HCT116 (cell line): ENCODE data around the gene CACNA2D2.

Experiments used
- CTCF ChIP-seq, 3 experiments: fragments of 200-600 bp in 1 of 3; sonication (generic) in 1 of 3; IDR thresholded peaks in 2 of 3; conservative IDR thresholded peaks in 1 of 3; 2 replicates each; pipeline ENCODE4 v1.5.1; 2012 to 2017; ENCODE audit warnings: low read depth in 2 of 3, low read length in 2 of 3, antibody characterized with exemption in 1 of 3, borderline replicate concordance in 1 of 3, control low read depth in 1 of 3, mild to moderate bottlenecking in 1 of 3, mixed read lengths in 1 of 3, mixed run types in 1 of 3, moderate library complexity in 1 of 3; ENCODE audit not compliant: insufficient read depth in 1 of 3
- EZH2 ChIP-seq: fragments of 200-600 bp; sonication (generic); IDR thresholded peaks from 2 replicates; pipeline ENCODE4 v1.6.1; 2017; ENCODE audit warnings: antibody characterized with exemption, mixed run types
- EZH2phosphoT487 ChIP-seq: fragments of 200-600 bp; IDR thresholded peaks from 2 replicates; pipeline ENCODE4 v1.6.1; 2018; ENCODE audit warnings: antibody characterized with exemption, borderline replicate concordance
- POLR2A ChIP-seq: IDR thresholded peaks from 2 replicates; pipeline ENCODE4 v1.7.0; 2011; ENCODE audit warnings: borderline replicate concordance; ENCODE audit not compliant: insufficient read depth, insufficient read length; ENCODE audit errors: extremely low read depth
- RAD21 ChIP-seq: IDR thresholded peaks from 2 replicates; pipeline ENCODE4 v1.6.1; 2012; ENCODE audit warnings: low read depth, mild to moderate bottlenecking
- SIN3A ChIP-seq: IDR thresholded peaks from 2 replicates; pipeline ENCODE4 v1.6.1; 2012; ENCODE audit warnings: low read depth
- SP1 ChIP-seq: IDR thresholded peaks from 2 replicates; pipeline ENCODE4 v1.6.1; 2012; ENCODE audit warnings: low read depth
- SRF ChIP-seq: IDR thresholded peaks from 2 replicates; pipeline ENCODE4 v1.6.1; 2012; ENCODE audit warnings: low read depth
- YY1 ChIP-seq: IDR thresholded peaks from 2 replicates; pipeline ENCODE4 v1.6.1; 2011; ENCODE audit warnings: low read length, low read depth, moderate library complexity, mild to moderate bottlenecking; ENCODE audit not compliant: insufficient replicate concordance; ENCODE audit errors: extremely low read depth
- ZFX ChIP-seq: fragments of 450-650 bp; IDR thresholded peaks from 2 replicates; pipeline ENCODE4 v1.6.1; 2017
- TF ChIP-seq, protein P1 (sequence below): IDR thresholded peaks from 2 replicates; pipeline ENCODE4 v1.6.1; 2012; ENCODE audit warnings: low read depth
- TF ChIP-seq, protein P2 (sequence below): IDR thresholded peaks from 2 replicates; pipeline ENCODE4 v1.6.1; 2012
- TF ChIP-seq, protein P3 (sequence below): IDR thresholded peaks from 2 replicates; pipeline ENCODE4 v1.6.1; 2011; ENCODE audit warnings: mild to moderate bottlenecking, low read length, moderate library complexity; ENCODE audit not compliant: insufficient replicate concordance; ENCODE audit errors: extremely low read depth

DNA sequence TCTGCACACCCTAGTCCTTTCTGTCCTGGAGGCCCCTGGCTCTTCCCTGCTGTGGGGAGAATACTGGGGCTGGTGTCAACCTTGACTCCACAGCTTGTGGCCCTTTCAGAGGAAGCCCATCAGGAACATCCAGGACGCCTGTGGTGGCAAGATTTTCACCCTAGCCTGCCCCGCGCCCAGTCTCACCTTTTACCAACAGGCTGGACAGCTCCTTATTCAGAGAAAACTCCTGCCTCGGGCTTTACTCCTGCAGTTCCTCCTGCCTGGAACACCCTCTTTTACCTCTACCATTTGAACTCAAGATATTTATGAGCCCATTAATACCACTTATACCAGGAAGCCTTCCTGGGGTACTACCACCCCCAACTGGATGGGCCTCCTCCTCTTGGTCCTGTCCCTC, 2.7 kb upstream of the CACNA2D2 start:
- TF ChIP-seq CTCF (IDR thresholded peaks at IDR 0.05 in 2 of 3, conservative IDR thresholded peaks at IDR 0.05 in 1 of 3; ENCODE audit: borderline replicate concordance in 1 of 3, insufficient read depth in 1 of 3, low read depth in 2 of 3, low read length in 2 of 3): no peak
- TF ChIP-seq YY1: no peak
- no peak for TF ChIP-seq POLR2A
- TF ChIP-seq EZH2: no peak
- TF ChIP-seq, protein P1, sequence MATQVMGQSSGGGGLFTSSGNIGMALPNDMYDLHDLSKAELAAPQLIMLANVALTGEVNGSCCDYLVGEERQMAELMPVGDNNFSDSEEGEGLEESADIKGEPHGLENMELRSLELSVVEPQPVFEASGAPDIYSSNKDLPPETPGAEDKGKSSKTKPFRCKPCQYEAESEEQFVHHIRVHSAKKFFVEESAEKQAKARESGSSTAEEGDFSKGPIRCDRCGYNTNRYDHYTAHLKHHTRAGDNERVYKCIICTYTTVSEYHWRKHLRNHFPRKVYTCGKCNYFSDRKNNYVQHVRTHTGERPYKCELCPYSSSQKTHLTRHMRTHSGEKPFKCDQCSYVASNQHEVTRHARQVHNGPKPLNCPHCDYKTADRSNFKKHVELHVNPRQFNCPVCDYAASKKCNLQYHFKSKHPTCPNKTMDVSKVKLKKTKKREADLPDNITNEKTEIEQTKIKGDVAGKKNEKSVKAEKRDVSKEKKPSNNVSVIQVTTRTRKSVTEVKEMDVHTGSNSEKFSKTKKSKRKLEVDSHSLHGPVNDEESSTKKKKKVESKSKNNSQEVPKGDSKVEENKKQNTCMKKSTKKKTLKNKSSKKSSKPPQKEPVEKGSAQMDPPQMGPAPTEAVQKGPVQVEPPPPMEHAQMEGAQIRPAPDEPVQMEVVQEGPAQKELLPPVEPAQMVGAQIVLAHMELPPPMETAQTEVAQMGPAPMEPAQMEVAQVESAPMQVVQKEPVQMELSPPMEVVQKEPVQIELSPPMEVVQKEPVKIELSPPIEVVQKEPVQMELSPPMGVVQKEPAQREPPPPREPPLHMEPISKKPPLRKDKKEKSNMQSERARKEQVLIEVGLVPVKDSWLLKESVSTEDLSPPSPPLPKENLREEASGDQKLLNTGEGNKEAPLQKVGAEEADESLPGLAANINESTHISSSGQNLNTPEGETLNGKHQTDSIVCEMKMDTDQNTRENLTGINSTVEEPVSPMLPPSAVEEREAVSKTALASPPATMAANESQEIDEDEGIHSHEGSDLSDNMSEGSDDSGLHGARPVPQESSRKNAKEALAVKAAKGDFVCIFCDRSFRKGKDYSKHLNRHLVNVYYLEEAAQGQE: no peak
- TF ChIP-seq SIN3A: no peak
- TF ChIP-seq, protein P2, sequence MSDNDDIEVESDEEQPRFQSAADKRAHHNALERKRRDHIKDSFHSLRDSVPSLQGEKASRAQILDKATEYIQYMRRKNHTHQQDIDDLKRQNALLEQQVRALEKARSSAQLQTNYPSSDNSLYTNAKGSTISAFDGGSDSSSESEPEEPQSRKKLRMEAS: no peak
- TF ChIP-seq ZFX: no peak
- TF ChIP-seq SRF: no peak
- no peak for TF ChIP-seq RAD21
- TF ChIP-seq EZH2phosphoT487: no peak
- TF ChIP-seq, protein P3, sequence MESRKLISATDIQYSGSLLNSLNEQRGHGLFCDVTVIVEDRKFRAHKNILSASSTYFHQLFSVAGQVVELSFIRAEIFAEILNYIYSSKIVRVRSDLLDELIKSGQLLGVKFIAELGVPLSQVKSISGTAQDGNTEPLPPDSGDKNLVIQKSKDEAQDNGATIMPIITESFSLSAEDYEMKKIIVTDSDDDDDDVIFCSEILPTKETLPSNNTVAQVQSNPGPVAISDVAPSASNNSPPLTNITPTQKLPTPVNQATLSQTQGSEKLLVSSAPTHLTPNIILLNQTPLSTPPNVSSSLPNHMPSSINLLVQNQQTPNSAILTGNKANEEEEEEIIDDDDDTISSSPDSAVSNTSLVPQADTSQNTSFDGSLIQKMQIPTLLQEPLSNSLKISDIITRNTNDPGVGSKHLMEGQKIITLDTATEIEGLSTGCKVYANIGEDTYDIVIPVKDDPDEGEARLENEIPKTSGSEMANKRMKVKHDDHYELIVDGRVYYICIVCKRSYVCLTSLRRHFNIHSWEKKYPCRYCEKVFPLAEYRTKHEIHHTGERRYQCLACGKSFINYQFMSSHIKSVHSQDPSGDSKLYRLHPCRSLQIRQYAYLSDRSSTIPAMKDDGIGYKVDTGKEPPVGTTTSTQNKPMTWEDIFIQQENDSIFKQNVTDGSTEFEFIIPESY: no peak
- TF ChIP-seq SP1: no peak
